Cardiac fibroblast (primary cell): ENCODE data around the gene EPN2.

Source experiments
- DNase-seq, 2 donors: peaks; one replicate each; pipeline versions ENCODE4 v3.0.0 to v3.0.0-alpha.2; 2010; ENCODE audit warnings: low read depth in 2 of 2
- H3K4me3 ChIP-seq, 2 donors: replicated peaks in 1 of 2; 1 replicate in 1 of 2; 2 replicates in 1 of 2; pipeline ENCODE4 v1.5.1; 2011; ENCODE audit warnings: low read depth in 2 of 2, low read length in 2 of 2, mild to moderate bottlenecking in 2 of 2, moderate library complexity in 1 of 2
- CTCF ChIP-seq: IDR thresholded peaks from one replicate; pipeline ENCODE4 v1.5.1; 2011; ENCODE audit warnings: low read depth, mild to moderate bottlenecking, low read length, inconsistent platforms

EPN2 gene

GRCh38 chr17:19301274-19301951, 64.2 kb downstream of the EPN2 start:
- H3K4me3 ChIP-seq = no peak overlapping the region
- TF ChIP-seq CTCF = no peak
- DNase-seq = no peak

GRCh38 chr17:19301973-19302372, 64.8 kb downstream of the EPN2 start:
- DNase-seq = no peak
- TF ChIP-seq CTCF = no peak
- H3K4me3 ChIP-seq = no peak overlapping the region

DNA sequence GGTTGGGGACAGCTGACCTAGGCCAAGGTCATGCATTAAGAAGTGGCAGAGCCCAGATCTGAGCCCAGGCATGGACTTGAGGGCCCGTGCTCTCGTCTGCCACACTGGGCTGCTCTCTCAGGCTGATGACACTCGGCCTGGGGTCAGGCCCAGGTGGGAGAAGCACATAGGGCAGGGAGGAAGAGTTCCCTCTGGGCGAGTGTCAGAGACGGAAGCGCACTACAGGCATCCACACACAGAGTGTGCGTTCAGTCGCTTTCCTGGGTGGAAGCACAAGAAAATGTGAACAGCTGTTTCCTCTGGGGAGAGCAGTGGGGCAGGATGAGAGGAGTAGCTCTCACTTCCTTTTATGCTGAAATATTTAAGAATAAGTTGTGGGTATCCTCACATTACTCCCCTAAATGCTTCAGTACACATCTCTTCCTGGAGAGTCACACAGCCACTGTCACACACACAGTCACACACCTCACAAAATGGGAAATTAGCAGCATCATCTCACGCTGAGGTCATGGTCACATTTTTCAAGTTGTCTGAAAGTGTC, 65.7 kb downstream of the EPN2 start:
- no peak for TF ChIP-seq CTCF
- DNase-seq = no peak
- H3K4me3 ChIP-seq = no peak overlapping the region

GRCh38 chr17:19303367-19303776, 66.2 kb downstream of the EPN2 start:
- no peak overlapping the region for H3K4me3 ChIP-seq
- no peak for DNase-seq
- TF ChIP-seq CTCF = no peak

DNA sequence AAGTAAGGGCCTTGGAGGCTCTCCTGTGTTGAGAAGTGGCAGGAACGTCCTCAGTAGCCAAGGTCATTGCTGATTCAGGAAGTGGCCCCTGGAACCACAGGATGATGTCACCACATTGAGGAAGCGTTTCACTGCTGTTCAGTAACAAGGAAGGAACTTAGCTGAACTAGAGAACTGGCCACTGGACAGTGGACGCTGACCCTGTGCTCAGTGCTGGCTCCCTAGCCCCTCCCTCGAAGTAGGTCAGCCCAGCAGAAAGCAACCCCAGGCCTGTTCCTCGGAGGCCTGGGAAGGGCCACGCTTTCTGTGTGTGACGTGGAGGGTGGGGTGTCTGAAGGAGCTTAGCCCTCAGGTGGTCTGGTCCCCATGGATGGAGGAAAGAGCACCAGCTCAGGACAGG, 67.0 kb downstream of the EPN2 start:
- TF ChIP-seq CTCF = no peak
- H3K4me3 ChIP-seq = no peak overlapping the region
- peak; percentile 51 to 77 for DNase-seq

GRCh38 chr17:19304751-19305150, 67.6 kb downstream of the EPN2 start:
- no peak for DNase-seq
- no peak overlapping the region for H3K4me3 ChIP-seq
- TF ChIP-seq CTCF = no peak

DNA sequence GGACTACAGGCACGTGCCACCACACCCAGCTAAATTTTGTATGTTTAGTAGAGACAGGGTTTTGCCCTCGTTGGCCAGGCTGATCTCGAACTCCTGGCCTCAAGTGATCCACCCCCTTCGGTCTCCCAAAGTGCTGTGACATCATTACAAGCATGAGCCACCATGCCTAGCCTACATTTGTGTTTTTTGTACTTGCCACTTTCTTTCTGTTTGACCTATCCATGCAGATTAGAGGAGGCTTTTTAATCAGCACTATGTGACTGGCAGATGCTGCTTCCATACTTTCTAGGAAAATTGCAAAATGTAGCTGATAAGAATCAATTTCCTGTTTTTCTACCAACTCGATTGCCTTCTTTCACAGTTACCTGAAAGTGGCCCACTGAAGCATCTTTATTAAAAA, 68.1 kb downstream of the EPN2 start:
- TF ChIP-seq CTCF = no peak
- DNase-seq = no peak
- no peak overlapping the region for H3K4me3 ChIP-seq
